GM10248 (cell line): Measurements from ENCODE around the gene PRPH2.
"Not testable (repeated sequence)": the region's sequence is repeated elsewhere in the genome, so short reads cannot be mapped to it uniquely, and the experiment has no call there.

Source experiments
- CTCF ChIA-PET: fragments of 300-600 bp; sonication (Branson Sonifier 250); formaldehyde crosslinking; extraction: SDS; loops from one replicate; lab custom pipeline; 2021; ENCODE audit warnings: antibody characterized with exemption; lab: Yijun Ruan, JAX
- POLR2A ChIA-PET: fragments of 350-650 bp; sonication (Branson Sonifier 250); formaldehyde crosslinking; extraction: SDS; loops from one replicate; lab custom pipeline; 2020; ENCODE audit warnings: antibody characterized with exemption; lab: Yijun Ruan, JAX
- DNase-seq: peaks from one replicate; pipeline ENCODE4 v3.0.0; 2012; ENCODE audit errors: extremely low spot score
- CTCF ChIP-seq: IDR thresholded peaks from 2 replicates; pipeline ENCODE4 v1.5.1; 2012; ENCODE audit warnings: mild to moderate bottlenecking, low read depth; ENCODE audit errors: extremely low read depth, missing control alignments, control extremely low read depth

The PRPH2 gene

GRCh38 chr6:42689371-42689770 lies 33.0 kb downstream of the PRPH2 start:
- TF ChIP-seq CTCF, result no peak
- ChIA-PET CTCF (interaction anchor here (1.0 to 2.5 kb wide), 4 partner anchors 22 to 164 kb away, joined by 3 to 7 read pairs (median 6); no protein-coding TSS in a partner anchor), POLR2A (no interaction called here)
- DNase-seq, result no peak

- CTCF ChIA-PET, result interaction anchor here (1.1 to 2.5 kb wide), 5 partner anchors 11 to 189 kb away, joined by 3 to 7 read pairs (median 3); no protein-coding TSS in a partner anchor
- no peak for TF ChIP-seq CTCF
- DNase-seq, result no peak
- POLR2A ChIA-PET, result no interaction called here
Observed at GRCh38 chr6:42688281-42688680, 34.1 kb downstream of the PRPH2 start.

GRCh38 chr6:42679358-42679757 lies 43.0 kb downstream of the PRPH2 start:
- no peak for TF ChIP-seq CTCF
- CTCF ChIA-PET, result interaction anchor here (1.0 to 1.6 kb wide), 4 partner anchors 14 to 198 kb away, joined by 3 to 6 read pairs (median 4); no protein-coding TSS in a partner anchor
- POLR2A ChIA-PET, result no interaction called here
- DNase-seq, result no peak

GRCh38 chr6:42674780-42675179 lies 47.6 kb downstream of the PRPH2 start:
- no peak for TF ChIP-seq CTCF
- ChIA-PET CTCF (interaction anchor here (1.4 to 3.5 kb wide), 3 partner anchors 13 to 52 kb away, joined by 4 to 24 read pairs (median 5); no protein-coding TSS in a partner anchor), POLR2A (no interaction called here)
- no peak for DNase-seq

GRCh38 chr6:42674368-42674767 lies 48.0 kb downstream of the PRPH2 start:
- DNase-seq, POLR2A ChIA-PET: not testable (repeated sequence)
- CTCF ChIA-PET, result interaction anchor here (0.9 to 3.5 kb wide), 6 partner anchors 9 to 70 kb away, joined by 3 to 24 read pairs (median 4); no protein-coding TSS in a partner anchor

GRCh38 chr6:42664718-42665117 lies 57.7 kb downstream of the PRPH2 start:
- no peak for TF ChIP-seq CTCF
- POLR2A ChIA-PET, result interaction anchor here (0.6 kb wide), 1 partner anchor 172 kb away, joined by 4 read pairs; no protein-coding TSS in a partner anchor
- no peak for DNase-seq
- CTCF ChIA-PET, result interaction anchor here (0.9 to 4.8 kb wide), 5 partner anchors 9 to 213 kb away, joined by 3 to 34 read pairs (median 3); partner anchors contain the start of genes RPL7L1 and UBR2

GRCh38 chr6:42661540-42662153 lies 60.8 kb downstream of the PRPH2 start:
- peak; percentile 59 for DNase-seq
- POLR2A ChIA-PET, result no interaction called here
- peak; percentile 78 for TF ChIP-seq CTCF
- CTCF ChIA-PET, result interaction anchor here (0.6 to 4.8 kb wide), 47 partner anchors 8 to 354 kb away, joined by 3 to 34 read pairs (median 4); partner anchors contain the start of genes PRPH2, PTCRA and RPL7L1
